Measurements from ENCODE around the gene BICC1.
"Not testable (repeated sequence)": the region's sequence is repeated elsewhere in the genome, so short reads cannot be mapped to it uniquely, and the experiment has no call there.

BICC1 gene

GRCh38 chr10:58565271-58565670 is 52.6 kb downstream of the BICC1 start:
- no peak for DNase-seq (ENCODE audit: low spot score)

GRCh38 chr10:58567652-58568051 is 55.0 kb downstream of the BICC1 start:
- no peak for DNase-seq (ENCODE audit: low spot score)

- DNase-seq (ENCODE audit: low spot score): no peak
These were observed 55.8 kb downstream of the BICC1 start for GRCh38 chr10:58568428-58568935.

- no peak for DNase-seq (ENCODE audit: low spot score)
These were observed 57.6 kb downstream of the BICC1 start for GRCh38 chr10:58570307-58570723.

- DNase-seq (ENCODE audit: low spot score): no peak
These were observed 58.3 kb downstream of the BICC1 start for GRCh38 chr10:58570979-58571378.

GRCh38 chr10:58573144-58573543 is 60.5 kb downstream of the BICC1 start:
- no peak for DNase-seq (ENCODE audit: low spot score)

GRCh38 chr10:58574058-58574457 is 61.4 kb downstream of the BICC1 start:
- no peak for DNase-seq (ENCODE audit: low spot score)

GRCh38 chr10:58575491-58575890 is 62.8 kb downstream of the BICC1 start:
- DNase-seq (ENCODE audit: low spot score): no peak

GRCh38 chr10:58576751-58577436 is 64.2 kb downstream of the BICC1 start:
- no peak for DNase-seq (ENCODE audit: low spot score)

GRCh38 chr10:58577437-58577777 is 64.7 kb downstream of the BICC1 start:
- DNase-seq (ENCODE audit: low spot score): no peak

- DNase-seq (ENCODE audit: low spot score): no peak
These were observed 65.7 kb downstream of the BICC1 start for GRCh38 chr10:58578366-58578765.

- DNase-seq (ENCODE audit: low spot score): no peak
These were observed 66.5 kb downstream of the BICC1 start for GRCh38 chr10:58579011-58579655.

- no peak for DNase-seq (ENCODE audit: low spot score)
These were observed 69.4 kb downstream of the BICC1 start for GRCh38 chr10:58582045-58582444.

- DNase-seq (ENCODE audit: low spot score): no peak
These were observed 72.8 kb downstream of the BICC1 start for GRCh38 chr10:58585435-58585834.

- DNase-seq (ENCODE audit: low spot score): no peak
These were observed 73.9 kb downstream of the BICC1 start for GRCh38 chr10:58586282-58587245.

GRCh38 chr10:58587676-58588075 is 75.0 kb downstream of the BICC1 start:
- no peak for DNase-seq (ENCODE audit: low spot score)

GRCh38 chr10:58588673-58589265 is 76.1 kb downstream of the BICC1 start:
- no peak for DNase-seq (ENCODE audit: low spot score)

GRCh38 chr10:58590152-58590840 is 77.6 kb downstream of the BICC1 start:
- DNase-seq (ENCODE audit: low spot score): no peak

- DNase-seq (ENCODE audit: low spot score): no peak
These were observed 78.3 kb downstream of the BICC1 start for GRCh38 chr10:58590924-58591323.

- DNase-seq (ENCODE audit: low spot score): no peak
These were observed 80.3 kb downstream of the BICC1 start for GRCh38 chr10:58593008-58593407.

GRCh38 chr10:58597211-58597610 is 84.5 kb downstream of the BICC1 start:
- DNase-seq (ENCODE audit: low spot score): not testable (repeated sequence)

Data from CD4-positive, alpha-beta T cell treated with Interleukin-15 for 4 hours (primary cell).